Epidermal melanocyte (primary cell): ENCODE results near the gene MPZL3.
A peak's percentile ranks its signal among the peaks of the same experiment; 100 is the strongest.
"Not testable (repeated sequence)": the region's sequence is repeated elsewhere in the genome, so short reads cannot be mapped to it uniquely, and the experiment has no call there.

Source experiments
- DNase-seq: peaks from one replicate; pipeline ENCODE4 v3.0.0; 2011; ENCODE audit warnings: low spot score; ENCODE audit not compliant: insufficient read length

The MPZL3 gene

GRCh38 chr11:118212781-118213191 lies 39.4 kb downstream of the MPZL3 start:
- DNase-seq = no peak

DNA sequence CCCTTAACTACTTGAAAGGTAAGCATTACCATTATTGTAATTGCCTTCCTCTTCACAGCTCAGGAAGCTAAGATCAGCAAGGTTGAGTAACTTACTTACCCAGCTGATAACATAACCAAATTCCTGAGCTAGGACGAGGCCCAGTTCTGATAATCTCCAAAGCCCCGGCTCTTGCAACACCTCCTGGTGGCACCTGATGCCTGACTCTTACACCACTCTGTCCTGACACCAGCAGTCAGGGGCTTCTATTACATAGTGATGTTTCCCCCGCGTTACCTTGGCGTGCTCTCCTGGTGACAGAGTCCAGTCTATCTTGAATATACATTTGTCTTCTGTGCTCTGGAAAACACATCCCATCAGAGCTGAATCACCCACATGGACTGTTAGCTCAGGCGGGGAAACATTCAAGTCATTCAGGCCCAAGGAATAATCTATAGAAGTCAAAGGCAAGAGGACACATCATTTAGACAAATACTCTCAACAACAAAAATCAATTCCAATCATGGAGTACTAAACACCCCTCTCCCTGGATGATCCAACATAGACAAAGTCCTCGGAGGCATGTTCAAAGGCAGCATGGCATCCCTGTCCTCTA lies 39.9 kb downstream of the MPZL3 start:
- DNase-seq = no peak

DNA sequence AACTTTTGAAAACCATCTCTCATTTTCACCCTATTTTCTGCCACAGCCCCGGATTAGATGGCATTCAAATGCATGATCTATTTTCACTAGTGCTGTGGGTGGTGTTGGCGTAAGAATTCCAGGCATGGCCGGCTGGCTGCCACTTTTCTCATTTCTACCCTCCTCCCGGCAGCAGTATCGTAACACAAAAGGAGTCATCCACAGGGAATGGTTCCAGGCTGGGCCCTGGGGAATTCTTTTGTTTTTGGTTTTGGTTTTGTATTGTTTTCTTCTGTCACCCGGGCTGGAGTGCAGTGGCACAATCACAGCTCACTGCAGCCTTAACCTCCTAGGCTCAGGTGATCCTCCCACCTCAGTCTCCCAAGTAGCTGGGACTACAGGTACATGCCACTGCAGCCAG lies 41.2 kb downstream of the MPZL3 start:
- DNase-seq = no peak

GRCh38 chr11:118210323-118210722 lies 41.8 kb downstream of the MPZL3 start:
- no peak for DNase-seq

DNA sequence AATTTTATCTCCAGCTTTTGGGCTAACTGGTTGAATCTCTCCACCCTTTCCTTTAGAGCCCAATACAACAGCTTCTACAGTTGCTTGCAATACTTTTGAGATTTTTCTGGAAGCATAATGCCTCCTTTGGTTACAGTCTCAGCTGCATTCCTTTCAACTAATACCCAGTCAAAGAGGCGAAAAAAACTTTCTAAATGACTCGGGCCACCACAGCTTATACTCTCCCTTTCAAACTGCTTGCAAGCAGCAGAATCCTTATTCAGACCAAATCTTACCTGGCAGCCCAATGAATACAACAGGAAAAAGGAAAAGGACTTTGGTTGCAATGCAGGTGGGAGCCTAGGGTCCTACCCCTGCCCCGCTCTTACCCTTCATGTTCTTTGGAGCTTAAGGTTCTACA lies 43.1 kb downstream of the MPZL3 start:
- DNase-seq = no peak

GRCh38 chr11:118207079-118207478 lies 45.1 kb downstream of the MPZL3 start:
- DNase-seq = no peak

- DNase-seq = no peak
Observed at GRCh38 chr11:118206391-118207031, 45.7 kb downstream of the MPZL3 start.

DNA sequence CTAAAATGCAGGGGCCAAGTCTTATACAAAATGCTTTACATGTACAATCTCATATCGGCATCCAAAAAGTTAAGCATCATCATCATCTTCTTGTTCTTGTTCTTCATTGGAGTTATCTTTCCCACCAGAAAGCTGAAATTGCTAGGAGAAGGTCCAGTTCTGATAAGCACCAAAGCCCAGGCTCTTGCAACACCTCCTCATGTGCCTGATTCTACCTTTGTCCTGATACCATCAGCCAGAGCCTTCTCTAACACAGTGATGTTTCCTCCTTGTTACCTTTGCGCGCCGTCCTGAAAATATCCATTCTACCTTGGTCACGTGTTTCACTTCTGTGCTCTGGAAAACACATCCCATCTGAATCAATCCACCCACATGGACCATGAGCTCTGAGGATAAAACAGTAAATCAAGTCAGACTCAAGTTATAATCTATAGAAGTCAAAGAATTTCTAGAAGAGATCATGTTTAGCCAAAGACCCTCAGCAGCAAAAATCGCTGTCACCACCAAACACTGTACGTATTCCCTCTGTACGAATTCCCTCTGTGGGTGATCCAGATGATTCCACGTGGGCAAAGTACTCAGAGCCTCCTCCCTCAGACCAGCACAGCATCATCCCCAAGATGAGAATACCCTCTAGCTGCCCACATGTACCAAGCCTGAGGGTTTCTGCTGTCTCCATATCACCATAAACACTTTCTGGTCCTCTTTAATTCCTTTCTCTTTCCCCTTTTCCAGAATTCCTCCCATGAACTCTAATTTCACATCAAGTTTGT lies 46.4 kb downstream of the MPZL3 start:
- DNase-seq = no peak

GRCh38 chr11:118202599-118203422 lies 49.4 kb downstream of the MPZL3 start:
- no peak for DNase-seq

- DNase-seq = no peak
Observed at GRCh38 chr11:118201966-118202365, 50.2 kb downstream of the MPZL3 start.

DNA sequence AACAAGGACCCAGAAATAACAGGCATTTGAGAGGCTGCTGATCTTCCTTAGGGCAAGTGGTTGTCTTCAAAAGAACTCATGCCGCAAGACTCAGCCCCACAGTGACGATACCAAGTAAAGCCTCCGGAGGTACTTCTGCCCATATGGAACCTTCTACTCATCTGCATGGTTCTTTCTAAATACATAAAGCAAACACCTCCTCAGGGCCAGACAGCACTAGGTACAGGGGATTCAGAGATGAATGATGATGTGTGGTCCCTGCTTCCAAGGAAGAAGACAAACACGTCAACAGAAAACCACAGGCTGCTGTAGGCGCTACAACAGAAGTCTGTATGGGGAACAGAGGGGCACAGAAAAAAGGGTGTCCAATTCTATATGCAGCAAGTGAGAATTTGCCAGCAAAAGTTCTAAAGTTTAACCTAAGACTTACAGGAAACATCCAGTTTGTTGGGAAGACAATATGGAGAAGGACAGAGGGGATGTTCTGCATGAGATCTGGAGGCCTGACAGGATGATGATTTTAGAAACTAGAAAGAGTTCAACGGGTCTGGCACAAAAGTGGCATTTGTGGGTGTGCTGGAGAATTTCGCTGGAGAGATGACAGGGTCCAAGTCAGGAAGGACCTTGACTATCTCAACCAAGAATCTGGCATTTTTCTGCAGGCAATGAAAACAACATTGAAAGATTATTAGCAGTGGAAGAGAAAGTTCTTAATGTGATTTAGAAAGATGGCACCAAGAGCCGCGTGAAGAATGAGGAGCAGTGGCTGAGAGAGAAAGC lies 51.1 kb downstream of the MPZL3 start:
- DNase-seq = no peak

DNA sequence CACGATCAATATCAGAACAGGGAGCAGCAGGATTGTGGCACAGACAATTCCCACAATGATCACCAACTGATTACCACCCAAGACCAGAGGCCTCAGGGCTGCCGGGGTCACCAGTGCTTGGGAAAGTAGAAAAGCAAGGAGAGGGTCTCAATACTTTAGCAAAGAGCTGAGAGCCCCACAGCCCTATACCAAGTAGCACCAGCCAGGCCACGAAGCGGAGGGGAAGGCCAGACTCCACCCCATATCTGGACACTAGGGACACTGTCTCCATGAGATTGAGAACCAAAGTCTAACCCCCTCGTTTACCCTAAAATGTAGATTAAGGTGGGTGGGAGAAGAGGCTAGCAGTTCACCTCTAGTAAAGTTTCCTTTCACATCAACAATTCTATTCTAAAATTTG lies 51.7 kb downstream of the MPZL3 start:
- no peak for DNase-seq

GRCh38 chr11:118199135-118199534 lies 53.0 kb downstream of the MPZL3 start:
- no peak for DNase-seq

DNA sequence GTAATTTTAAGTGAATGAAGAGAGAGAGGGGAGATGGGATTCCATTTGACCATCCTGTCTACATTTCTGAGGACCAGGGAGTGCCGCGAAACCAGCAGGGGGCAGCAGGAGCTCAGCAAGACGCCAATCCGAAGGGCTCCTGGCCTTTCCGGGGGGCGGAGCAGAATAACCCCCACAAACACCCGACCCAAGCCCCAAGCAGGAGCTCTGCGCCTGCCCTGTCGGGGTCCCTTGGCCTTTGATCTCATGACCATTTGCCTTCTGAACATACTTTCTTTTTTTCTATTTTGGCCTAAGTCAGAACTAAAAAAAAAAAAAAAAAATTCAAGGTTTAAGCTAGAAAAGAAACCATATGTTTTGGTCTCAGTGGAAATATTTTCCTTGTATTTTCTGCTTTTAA lies 53.8 kb downstream of the MPZL3 start:
- DNase-seq = peak; percentile 40

GRCh38 chr11:118194835-118195627 lies 57.1 kb downstream of the MPZL3 start:
- DNase-seq = peak; percentile 71

DNA sequence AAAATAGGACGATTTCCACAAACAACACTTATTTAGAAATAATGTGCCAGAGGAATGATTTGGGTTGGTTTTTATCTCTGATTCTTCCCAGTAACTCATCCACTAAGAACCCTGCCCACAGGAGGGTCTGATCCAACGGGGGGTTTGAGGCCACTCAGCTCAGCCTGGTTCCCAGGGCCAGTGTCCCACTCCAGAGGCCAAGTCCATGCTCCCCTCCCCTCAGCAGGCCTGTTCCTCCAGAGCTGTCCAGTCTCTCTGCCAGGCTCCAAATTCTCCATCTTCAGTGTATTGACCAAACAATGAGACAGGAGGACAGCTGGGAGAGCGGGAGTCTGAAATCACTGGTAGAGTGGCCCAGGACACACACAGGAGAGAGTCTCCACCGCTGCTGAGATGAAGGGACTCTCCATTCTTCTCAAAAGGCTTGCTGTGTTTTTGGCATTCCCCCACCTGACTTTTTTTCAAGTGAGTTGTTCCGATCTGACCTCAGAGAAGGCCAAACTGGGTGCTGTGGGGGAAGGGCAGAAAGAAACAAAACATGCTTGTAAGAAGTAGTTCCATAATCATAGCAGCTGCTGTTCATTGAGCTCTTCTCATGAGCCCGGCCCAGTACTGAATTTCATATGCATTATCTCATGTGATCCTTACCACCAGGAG lies 58.1 kb downstream of the MPZL3 start:
- no peak for DNase-seq

- DNase-seq = not testable (repeated sequence)
Observed at GRCh38 chr11:118192817-118193216, 59.3 kb downstream of the MPZL3 start.

DNA sequence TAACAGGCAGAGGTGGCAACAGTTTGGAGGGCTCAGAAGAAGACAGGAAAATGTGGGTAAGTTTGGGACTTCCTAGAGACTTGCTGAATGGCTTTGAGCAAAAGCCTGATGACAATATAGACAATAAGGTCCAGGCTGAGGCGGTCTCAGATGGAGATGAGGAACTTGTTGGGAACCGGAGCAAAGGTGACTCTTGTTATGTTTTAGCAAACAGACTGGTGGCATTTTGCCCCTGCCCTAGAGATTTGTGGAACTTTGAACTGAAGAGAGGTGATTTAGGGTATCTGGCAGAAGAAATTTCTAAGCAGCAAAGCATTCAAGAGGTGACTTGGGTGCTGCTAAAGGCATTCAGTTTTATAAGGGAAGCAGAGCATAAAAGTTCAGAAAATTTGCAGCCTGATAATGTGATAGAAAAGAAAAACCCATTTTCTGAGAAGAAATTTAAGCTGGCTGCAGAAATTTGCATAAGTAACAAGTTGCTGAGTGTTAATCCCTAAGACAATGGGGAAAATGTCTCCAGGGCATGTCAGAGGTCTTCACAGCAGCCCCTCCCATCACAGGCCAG lies 61.1 kb downstream of the MPZL3 start:
- DNase-seq = not testable (repeated sequence)

- no peak for DNase-seq
Observed at GRCh38 chr11:118186346-118187107, 65.6 kb downstream of the MPZL3 start.
